ENCODE results near the gene MAGI2.
A peak's percentile ranks its signal among the peaks of the same experiment; 100 is the strongest.

MAGI2 gene

DNA sequence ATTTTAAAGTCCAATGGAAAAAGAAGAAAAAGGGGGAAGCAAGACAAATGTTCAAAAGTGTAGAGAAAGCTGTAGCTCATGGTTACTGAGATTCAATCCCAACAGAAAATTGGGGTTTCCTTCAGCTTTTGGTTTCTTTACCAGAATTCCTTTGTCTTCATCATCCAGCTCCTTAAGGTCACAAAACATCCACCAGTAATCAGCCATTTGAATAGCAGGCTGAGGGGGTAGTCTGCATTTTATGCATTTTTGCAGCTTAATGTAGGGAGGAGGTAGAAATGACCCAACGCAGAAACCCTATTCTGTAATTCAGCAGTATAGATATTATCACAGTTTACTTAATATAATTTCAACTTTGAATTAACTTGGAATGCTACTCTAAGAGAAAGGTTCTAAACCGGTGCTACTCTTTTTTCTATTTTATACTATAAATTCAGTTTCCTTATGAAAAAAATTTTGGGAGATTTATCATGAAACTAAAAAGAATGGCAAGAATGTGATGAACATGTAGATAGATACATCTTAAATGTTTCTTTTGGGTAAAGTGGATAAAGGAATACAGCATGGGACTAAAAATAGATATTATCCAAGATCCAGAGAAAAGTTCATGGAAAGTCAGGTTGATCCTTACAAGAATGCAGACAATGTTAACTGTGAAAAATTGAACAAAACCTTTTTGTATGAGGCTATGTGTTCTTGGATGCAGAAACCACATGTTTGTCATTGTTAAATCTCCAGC lies 1058.0 kb downstream of the MAGI2 start:
- no peak for DNase-seq

DNA sequence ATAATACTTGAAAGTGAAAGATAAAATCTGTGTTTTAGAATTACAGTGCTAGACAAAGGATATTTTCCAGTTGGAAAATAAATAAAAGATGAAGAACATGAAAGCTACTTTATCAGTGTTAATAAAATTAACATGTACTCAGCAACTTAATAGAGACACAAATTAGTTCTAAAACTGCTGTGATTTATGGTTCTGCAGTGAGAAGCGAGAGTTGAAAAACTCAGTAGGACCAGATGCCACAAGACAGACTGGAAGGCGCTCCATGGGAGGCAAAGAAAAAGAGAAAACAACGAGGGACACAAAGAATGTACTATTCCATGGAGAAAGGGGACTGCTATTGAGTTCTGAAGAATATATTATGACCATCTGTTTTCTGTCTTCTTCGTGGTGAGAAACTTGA lies 1064.4 kb downstream of the MAGI2 start:
- no peak for DNase-seq

DNA sequence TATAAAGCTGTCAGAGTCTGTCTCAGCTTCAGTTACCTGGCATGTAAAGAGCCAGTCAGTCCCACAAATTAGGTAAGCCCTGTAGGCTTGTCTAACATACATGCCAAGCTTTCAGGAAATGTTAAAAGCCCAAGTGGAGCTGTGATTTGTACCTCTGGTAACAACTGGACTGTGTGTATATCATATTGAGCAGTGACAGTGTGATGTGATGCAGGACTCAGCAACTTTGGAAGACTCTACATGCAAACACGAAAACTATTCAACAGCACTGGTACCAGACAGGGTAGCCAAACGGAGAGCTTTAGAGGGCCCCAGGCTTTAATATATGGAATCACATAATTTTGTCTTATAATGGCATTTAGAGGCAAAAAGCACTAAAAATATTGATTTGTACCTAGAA lies 1066.9 kb downstream of the MAGI2 start:
- DNase-seq, result no peak

DNA sequence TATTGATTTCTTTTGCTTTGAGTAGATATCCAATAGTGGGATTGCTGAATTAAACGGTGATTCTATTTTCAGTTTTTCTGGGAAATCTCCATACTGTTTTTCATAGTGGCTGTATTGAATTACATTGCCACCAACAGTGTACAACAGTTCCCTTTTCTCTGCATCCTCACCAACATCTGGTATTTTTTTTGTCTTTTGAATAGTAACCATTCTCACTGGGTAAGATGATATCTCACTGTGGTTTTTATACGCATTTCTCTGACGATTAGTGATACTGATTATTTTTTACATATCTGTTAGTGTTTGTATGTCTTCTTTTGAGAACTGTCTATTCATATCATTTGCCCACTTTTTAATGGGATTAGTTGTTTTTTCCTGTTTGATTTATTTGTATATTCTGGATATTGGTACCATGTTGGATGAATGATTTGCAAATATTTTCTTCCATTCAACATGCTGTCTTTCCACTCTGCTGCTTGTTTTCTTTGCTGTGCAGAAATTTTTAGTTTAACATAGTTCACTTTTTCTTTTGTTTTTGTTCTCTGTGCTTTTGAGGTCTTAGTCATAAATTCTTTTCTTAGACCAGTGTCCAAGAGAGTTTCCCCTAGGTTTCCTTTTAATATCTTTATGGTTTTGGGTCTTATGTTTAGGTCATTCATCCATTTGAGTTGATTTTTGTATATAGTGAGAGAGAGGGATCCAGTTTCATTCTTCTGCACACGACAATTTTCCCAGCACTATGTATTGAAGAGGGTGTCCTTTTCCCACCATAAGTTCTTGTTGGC lies 1070.2 kb downstream of the MAGI2 start:
- DNase-seq, result no peak

DNA sequence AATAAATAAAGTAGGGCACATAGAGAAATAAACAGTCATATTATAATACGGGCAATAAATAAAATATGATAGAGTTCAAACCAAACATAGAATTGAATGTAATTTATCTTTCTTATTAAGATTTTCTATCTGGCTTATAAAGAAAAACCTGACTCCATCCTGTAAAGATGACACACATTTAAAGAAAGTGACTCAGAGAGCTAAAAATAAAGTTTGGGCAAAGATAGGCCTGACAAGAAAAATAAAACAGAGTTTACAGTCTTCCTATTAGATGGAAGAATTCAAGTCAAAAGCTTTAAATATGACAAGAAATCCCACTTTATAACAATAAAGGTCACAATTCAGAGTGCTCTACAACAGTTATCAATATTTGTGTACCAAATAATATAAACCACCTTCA lies 1074.3 kb downstream of the MAGI2 start:
- no peak for DNase-seq

DNA sequence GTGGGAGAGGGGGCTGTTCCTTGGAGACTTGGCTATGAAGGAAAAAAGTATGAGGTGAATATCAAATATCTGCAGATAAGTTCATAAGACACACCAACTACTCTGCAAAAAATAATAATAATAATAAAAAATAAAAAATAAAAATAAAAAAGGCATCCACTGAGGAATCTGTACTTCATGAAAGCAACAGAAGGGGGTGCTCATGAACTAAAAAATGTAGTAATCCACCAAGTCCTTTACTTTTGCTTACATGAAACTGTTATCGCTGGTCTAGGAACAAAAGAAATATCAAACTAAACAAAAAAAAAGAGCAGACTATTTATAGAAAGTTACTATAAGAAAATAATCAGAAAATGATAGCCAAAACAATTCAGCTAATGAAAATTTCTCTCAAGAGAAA lies 1075.9 kb downstream of the MAGI2 start:
- DNase-seq, result no peak

DNA sequence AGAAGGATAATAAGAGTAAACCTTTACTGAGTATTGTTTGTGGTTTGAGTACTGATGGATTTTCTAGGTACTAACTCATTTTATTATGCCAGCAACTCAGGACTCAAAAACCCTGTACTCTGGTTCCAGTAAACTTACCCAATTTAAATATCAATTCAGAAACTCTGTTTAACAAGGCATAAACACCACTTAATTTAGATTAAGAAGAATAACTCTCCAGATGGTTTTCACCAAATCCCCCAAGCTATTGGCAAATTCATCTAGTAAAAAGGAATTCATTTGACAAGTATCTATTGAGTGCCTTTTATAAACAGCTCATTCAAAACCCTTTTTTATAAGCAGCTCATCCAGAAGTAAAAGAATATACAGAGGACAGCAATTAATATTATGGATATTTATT lies 1082.5 kb downstream of the MAGI2 start:
- DNase-seq, result peak; percentile 16 to 89

DNA sequence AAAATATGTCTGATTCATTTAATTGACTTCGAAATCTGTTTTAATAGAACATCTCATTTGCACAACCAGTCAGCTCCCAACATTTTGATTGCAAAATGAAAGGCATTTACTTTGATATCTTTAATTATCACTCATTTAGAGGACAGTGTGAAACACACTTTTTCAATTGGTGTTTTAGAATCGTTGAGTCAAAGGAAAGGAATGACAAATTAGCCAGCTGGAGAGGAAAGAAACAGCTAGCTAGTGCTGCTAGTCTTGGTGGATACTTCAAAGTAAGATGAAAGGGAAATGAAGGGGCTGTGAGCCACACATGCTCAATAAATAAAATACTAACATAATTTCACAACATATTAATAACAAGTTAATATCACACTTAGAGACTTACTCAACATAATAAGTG lies 1084.7 kb downstream of the MAGI2 start:
- no peak for DNase-seq

DNA sequence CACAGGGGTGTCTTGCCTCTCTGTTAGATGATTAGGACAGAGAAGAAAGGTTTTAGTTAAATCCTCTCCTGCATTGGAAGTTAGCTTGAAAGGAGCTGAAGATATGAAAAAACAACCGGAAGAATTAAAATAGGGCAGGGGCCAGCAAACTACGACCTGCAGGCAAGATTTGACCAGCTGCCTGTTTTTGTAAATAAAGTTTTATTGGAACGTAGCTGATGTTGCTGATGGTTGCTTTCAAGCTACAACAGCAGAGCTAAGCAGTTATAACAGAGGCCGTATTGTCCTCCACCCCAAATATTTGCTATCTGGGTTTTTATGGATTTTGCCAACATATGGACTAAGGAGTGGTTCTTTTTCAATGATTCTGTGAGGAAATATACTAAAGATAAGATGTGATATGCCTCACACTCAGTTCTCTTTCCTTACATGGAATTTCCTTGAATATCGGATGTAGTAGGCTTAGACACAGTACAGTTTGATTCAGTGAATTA lies 1086.1 kb downstream of the MAGI2 start:
- no peak for DNase-seq

DNA sequence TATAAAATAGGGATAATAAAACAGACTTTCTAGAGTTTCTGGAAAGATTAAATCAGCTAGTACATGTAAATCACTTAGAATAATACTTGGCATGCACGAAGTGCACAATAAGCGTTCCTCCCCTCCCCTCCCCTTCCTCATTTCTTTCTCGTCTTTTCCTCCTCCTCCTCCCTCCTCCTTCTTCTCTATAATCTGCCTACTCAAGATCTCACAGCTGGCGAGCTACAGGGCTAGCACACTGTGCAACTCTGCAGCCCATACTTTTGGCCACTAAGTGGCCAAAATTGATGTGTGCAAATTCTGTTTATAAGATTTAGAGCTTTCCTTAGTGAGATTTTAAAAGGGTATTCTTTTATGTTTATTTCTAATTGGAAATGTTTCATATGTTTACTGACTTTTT lies 1089.6 kb downstream of the MAGI2 start:
- DNase-seq, result peak; percentile 28 to 72

DNA sequence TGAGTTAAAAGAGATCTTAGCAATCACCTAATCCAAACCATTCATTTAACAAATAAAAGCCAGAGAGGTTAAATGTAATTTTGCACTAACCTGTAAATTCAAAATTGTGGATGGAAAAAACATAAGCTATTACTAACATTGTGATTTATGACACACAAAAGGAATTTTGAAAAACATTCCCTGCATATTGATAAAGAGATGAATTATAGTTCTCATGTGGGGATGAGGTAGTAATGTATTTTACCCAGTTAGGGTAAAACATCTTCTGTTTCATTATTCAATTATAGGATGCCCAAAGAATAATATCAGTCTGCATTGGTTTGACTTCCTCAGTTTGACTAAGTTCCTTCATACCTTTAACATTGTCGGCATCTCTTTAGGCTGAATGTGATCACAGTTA lies 1093.6 kb downstream of the MAGI2 start:
- DNase-seq, result no peak

DNA sequence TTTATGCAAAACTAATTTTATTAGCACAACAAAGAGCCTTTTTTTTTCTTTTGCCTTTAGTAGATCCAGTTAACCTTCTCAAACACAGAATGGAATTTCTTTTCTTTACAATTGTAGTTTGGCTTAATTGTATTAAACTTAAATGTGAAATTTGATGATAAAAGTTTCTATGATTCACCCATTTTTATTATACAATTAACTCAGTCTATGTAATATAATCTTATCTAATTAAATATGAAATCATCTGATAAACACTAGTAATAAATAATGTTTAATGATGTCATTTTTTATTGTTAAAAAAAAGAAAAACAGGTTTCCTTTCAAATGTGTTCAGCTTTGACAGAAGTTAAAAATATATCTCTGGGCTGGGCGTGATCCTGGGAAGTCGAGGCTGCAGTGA lies 1095.8 kb downstream of the MAGI2 start:
- DNase-seq, result no peak

DNA sequence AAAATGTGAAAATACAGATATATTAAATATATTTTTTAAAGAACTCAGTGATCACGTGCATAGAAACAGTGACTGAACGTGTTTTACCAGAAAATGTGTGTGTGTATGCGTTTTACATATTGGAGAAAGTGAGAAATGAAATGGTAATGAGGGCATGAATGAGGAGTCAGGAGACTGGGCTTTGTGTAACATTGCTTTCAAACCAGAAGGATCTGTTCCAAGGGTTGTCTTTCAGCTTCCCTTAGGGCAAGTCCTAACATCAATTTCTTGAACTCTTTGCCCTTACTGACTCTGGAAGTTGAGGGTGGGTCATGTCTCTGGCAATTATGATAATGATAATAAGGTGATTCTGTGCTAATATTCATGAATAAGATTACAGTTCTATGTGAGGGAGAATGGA lies 1097.6 kb downstream of the MAGI2 start:
- no peak for DNase-seq

DNA sequence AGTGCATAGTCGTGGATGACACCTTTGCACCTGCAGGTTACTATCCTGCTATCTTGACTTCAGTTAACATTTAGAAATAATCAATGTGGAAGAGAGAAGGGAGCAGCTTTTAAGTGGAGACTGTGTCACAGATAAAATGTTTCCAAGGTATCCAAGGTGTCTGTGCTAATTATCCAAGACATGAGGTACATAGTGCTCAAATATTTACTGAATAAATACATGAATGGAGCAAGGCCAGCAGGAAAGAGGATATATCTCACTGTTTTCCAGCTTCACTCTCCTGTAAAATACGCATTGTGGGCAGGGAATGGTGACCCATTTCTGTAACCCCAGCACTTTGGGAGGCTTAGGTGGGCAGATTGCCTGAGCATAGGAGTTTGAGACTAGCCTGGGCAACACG lies 1102.5 kb downstream of the MAGI2 start:
- no peak for DNase-seq

DNA sequence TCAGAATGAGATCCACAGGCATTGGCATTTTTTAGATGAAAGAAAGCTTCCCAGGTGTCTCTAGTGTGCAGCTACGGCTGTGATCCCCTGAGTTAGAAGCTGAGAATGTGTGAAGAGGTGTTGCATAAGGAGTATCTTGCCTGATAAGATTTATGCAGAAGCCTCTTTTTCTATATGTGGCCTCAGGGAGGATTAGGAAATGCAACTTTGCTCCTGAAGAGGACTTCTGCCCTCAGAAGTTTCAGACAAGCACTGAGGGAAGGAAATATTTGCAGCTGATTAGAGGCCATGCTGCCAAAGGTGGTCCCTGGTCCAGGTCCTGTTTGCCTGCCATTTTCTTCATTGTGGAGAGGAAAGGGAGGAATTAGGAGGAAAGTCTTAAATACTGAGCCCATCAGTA lies 1103.1 kb downstream of the MAGI2 start:
- no peak for DNase-seq

DNA sequence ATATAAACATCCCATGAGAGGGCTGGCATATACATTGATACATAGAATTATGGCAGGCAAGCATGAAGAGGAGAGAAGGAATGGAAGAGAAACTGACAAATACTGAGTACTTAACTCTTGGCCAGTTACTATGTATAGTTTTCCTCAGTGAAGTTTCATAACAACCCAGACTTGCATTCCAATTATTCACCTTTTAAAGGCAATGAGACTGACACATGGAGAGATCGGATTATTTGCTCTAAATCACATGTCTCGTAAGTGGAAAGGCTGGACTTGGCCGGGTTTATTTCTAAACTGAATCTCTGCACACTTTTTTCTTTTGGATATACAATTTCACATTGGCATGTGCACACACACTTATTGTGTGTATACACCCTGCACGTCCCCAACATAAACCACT lies 1106.6 kb downstream of the MAGI2 start:
- peak in 1 of 2 experiments; percentile 12 for DNase-seq

DNA sequence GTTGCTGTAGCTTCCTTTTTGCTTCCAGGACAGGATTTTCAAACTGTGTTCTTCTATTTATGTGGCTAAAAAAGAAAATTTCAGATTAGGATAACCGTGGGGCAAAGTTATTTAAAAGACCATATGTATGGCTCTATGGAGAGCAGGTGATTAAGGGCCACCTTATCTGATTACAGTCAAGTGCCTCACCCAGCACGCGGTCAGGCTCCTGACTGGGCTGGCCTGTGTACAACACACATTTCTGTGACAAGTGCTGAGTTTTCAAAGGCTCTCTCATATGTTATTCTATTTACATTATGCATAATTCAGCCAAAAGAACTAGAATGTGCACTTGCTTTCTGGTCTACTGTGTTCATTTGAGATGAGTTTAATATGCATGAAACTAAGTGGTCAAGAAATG lies 1107.5 kb downstream of the MAGI2 start:
- DNase-seq, result peak; percentile 47 to 68

DNA sequence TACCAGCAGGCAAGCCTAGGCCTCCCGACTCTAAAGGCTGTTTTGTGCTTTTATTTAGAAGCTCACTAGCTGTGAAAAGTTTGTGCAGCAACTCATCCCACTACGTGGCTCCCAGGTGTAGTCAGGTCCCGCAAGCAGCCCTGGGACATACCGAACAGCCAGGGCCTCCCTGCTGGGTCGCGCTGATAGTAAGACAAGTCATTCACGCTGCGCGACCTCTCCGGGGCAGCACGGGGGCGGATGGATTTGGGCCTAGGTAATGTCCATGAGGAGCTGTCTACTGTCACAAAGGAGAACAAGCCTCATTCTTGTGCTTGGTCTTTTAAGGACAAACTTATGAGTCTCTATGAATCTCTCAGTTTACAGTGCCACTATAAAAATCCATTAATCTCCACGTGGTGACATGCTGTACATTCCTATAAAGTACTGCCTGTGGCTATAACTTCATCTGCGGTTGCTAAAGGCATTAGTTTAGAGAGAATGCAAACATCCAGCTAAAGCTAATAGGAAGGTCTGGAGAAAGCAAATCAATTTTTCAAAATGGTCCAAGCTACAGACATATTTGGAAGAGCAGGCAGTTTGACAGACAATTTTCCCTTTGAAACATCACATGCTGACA lies 1108.1 kb downstream of the MAGI2 start:
- no peak for DNase-seq

DNA sequence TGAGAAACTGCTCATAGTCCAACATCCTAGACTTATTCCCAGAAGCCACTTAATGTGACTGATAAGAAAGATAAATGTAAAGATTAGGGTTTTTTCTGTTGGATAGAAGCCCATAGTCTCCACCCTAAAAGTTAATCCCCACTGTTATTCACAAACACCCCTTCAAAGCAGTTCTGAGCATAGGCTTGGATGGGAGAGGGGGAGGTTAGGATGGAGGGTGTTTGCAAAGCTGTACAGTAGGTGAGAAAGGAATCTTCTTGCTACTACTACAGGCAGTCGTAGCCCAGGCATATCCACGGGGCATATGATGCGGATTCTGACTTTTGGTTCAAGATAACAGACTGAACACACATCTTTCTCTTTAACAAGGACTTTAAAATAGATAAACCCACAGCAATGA lies 1119.0 kb downstream of the MAGI2 start:
- DNase-seq, result peak in 1 of 2 experiments; percentile 38

DNA sequence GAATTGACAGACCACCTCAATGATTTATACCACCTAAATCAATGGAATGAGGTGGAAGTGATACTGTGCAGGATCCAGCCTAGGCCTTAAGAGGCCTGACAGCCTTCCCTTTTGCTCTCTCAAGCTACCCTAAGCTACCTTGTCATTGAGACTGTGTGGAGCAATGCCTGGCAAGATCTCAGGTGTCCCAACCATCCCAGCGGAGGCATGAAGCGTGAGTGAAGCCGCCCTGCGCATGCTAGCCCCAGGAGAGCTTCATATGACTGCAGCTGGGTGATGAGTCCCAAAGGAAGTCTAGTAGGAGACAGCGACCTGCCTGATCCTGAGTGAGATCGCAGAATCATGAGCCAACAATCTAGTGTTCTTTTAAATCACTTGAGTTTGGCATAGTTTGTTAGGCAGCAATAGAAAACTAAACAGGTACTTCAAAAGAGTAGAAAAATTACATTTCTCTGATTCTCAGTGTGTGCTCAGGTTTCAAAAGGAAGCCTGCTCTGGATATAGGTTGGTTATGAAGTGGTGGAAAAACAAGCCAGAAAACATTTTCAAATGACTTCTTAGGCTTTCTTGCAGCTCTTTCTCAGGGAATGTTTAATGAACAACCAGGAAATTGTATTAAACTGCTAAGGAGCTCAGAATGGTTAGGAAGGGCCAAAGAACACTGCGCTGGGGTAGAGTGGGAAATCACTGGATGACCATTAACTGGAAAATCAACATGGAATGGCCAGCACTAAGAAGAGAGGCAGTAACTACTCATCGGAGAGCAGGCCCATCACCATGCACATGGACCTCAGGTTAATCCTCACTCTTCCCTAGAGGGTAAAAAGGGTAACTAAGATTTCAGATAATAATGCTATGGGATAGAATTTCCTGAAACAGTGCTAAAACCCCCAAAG lies 1119.7 kb downstream of the MAGI2 start:
- no peak for DNase-seq

DNA sequence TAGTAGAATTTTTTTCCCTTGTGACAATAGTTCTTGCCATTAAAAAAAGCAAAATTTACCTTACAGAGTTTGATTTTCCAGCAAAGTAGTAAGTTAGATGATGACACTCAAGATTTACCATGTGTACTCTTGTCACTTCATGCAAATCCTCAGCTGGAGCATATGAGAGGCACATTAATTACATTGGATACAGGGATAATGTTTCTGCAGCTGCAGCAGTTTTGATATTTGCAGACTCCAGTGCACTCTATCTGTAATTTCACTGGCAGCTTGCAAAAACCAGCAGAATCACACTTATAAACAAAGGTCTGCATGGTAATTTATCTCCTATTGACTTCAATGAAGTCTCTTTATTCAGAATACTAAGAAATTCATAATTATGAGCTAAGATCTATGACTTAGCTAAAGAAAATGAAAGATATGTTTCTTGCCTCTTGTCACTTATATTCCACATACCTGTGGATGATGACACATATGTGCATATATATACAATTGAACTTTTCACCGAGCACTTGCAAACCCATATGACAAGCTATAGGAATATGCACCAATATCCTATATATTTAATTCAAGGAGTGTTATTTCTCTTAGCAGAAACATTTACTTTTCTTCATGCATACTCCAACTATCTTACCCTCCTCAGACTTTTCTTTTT lies 1124.3 kb downstream of the MAGI2 start:
- DNase-seq, result peak in 1 of 2 experiments; percentile 76

DNA sequence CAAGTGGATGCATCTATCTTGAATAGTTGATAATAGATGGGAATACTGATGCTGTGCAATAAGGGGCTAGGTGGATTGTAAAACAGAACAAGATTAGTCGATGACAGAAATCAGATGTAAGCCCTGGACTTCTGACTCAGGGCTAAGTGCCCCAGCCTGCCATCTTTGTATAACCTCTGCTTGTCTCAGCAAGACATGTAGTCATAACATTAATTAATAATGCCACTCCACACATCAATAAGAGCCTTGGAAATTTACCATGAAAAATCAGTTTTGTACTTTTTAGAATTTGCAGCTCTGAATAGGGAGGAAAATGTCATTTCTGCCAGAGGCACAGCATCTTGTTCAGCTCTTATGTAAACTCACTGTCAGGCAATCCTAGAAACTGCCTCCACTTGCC lies 1125.7 kb downstream of the MAGI2 start:
- peak in 1 of 2 experiments; percentile 50 for DNase-seq

All from NCI-H524 (cell line).